GM12878 (cell line): ENCODE results near the gene BNC2. TPM values are rescaled to one million over a fixed set of nuclear protein-coding genes. Genes with fewer than 3 reads are reported as not detected.
A peak's percentile ranks its signal among the peaks of the same experiment; 100 is the strongest.

Experiments
- ATAC-seq: fragments of 200-7000 bp; cut with Tn5 transposase; 3 replicates; pipeline ENCODE4 v1.9.1; 2020; ENCODE audit warnings: mild to moderate bottlenecking, moderate library complexity
- BruUV-seq: library from RNA; stranded (reverse); fragments of 400-500 nt; replicated peaks from 2 replicates; lab custom pipeline; 2021; lab: Mats Ljungman, UMichigan
- CTCF ChIA-PET: fragments of 300-600 bp; sonication (Branson Sonifier 250); formaldehyde crosslinking; extraction: SDS; loops from one replicate; lab custom pipeline; 2021; ENCODE audit warnings: inconsistent platforms; lab: Yijun Ruan, JAX
- POLR2A ChIA-PET: fragments of 350-600 bp; formaldehyde crosslinking; extraction: SDS; loops from one replicate; lab custom pipeline; 2021; ENCODE audit warnings: inconsistent platforms; lab: Charles Lee
- RAD21 ChIA-PET: fragments of 300-600 bp; sonication (Branson Sonifier 250); formaldehyde crosslinking; loops from one replicate; lab custom pipeline; 2023; ENCODE audit warnings: antibody characterized with exemption; ENCODE audit not compliant: unreplicated experiment; lab: Charles Lee
- SMC1A ChIA-PET: fragments of 300-600 bp; sonication (Branson Sonifier 250); formaldehyde crosslinking; loops from one replicate; lab custom pipeline; 2023; ENCODE audit not compliant: unreplicated experiment, uncharacterized antibody; lab: Charles Lee
- DNase-seq: peaks from one replicate; pipeline ENCODE4 v3.0.0-alpha.2; 2011; ENCODE audit warnings: low read depth, low spot score
- FAIRE-seq: peaks from 3 replicates; lab custom pipeline; 2011; peaks lifted over from hg19 to GRCh38; lab: Jason Lieb, UNC
- H2AFZ ChIP-seq: 2 replicates; pipeline ENCODE4 v1.6.0; 2011; ENCODE audit warnings: low read depth, low read length, control low read depth; ENCODE audit not compliant: control insufficient read depth
- H3K27ac ChIP-seq: 2 replicates; pipeline ENCODE4 v1.5.1; 2011; ENCODE audit warnings: control low read depth; ENCODE audit not compliant: control insufficient read depth, insufficient read depth
- H3K27me3 ChIP-seq, 2 experiments: replicated peaks in 1 of 2; 2 replicates each; pipeline versions ENCODE4 v1.6.0 to v1.6.1; 2011; ENCODE audit warnings: low read length in 1 of 2; ENCODE audit not compliant: control insufficient read depth in 2 of 2, insufficient read depth in 2 of 2
- H3K36me3 ChIP-seq, 2 experiments: 2 replicates each; pipeline ENCODE4 v1.5.1; 2011; ENCODE audit warnings: low read length in 1 of 2; ENCODE audit not compliant: control insufficient read depth in 2 of 2, insufficient read depth in 2 of 2
- H3K4me1 ChIP-seq: 2 replicates; pipeline ENCODE4 v1.6.1; 2011; ENCODE audit warnings: mild to moderate bottlenecking, low read length, moderate library complexity, mixed read lengths; ENCODE audit not compliant: control insufficient read depth, insufficient read depth
- H3K4me2 ChIP-seq: 2 replicates; pipeline ENCODE4 v1.6.0; 2011; ENCODE audit warnings: control low read depth; ENCODE audit not compliant: control insufficient read depth, insufficient read depth
- H3K4me3 ChIP-seq: fragments of 200-600 bp; sonication (generic); 2 replicates; pipeline ENCODE4 v1.5.1; 2016
- H3K79me2 ChIP-seq: 2 replicates; pipeline ENCODE4 v1.6.0; 2011; ENCODE audit warnings: low read length; ENCODE audit not compliant: control insufficient read depth, insufficient read depth
- H3K9ac ChIP-seq: 2 replicates; pipeline ENCODE4 v1.8.0; 2011; ENCODE audit warnings: low read length, control low read depth, mixed read lengths; ENCODE audit not compliant: control insufficient read depth, insufficient read depth
- H3K9me3 ChIP-seq: replicated peaks from 3 replicates; pipeline ENCODE4 v1.5.1; 2011; ENCODE audit warnings: mild to moderate bottlenecking, low read length; ENCODE audit not compliant: control insufficient read depth, insufficient read depth
- H4K20me1 ChIP-seq: 2 replicates; pipeline ENCODE4 v1.6.0; 2011; ENCODE audit not compliant: control insufficient read depth, insufficient read depth
- CBX5 ChIP-seq: sonication (generic); IDR thresholded peaks from 2 replicates; pipeline ENCODE4 v1.6.1; 2016; ENCODE audit warnings: low read depth, moderate library complexity, mild to moderate bottlenecking, inconsistent platforms
- SREBF1 ChIP-seq: IDR thresholded peaks from 2 replicates; pipeline ENCODE4 v1.6.1; 2012; ENCODE audit warnings: mild to moderate bottlenecking, low read length
- WGBS: methylation state at CpG from one replicate; pipeline ENCODE4 v1.1.6; 2016; ENCODE audit warnings: low lambda C conversion rate; ENCODE audit not compliant: insufficient replicate concordance, insufficient coverage; ENCODE audit errors: missing lambda C conversion rate; 5-methylcytosine and 5-hydroxymethylcytosine counted together
- in situ Hi-C: fragments of 300-500 bp; cut with MboI; formaldehyde crosslinking; loops from 9 replicates; pipeline ENCODE4 v1.14.3; 2018; ENCODE audit warnings: mixed read lengths
- intact Hi-C: fragments of 100-400 bp; cut with micrococcal nuclease; formaldehyde crosslinking; loops from one replicate; pipeline ENCODE4 v1.14.2; 2022; ENCODE audit not compliant: unreplicated experiment
- polyA plus RNA-seq, 11 experiments: library from polyadenylated mRNA; depleted of rRNA in 4 of 11; unstranded in 6 of 11; stranded (reverse) in 5 of 11; fragments of >200 nt; fragmentation: Nextera tagmentation in 4 of 11; fragmentation: Illumina TruSeq in 1 of 11; extraction: Ambion mirVana in 4 of 11; extraction: Trizol in 1 of 11; gene quantifications; 1 replicate in 1 of 11; 2 replicates in 10 of 11; pipeline versions ENCODE4 v1.2.1 to v1.2.3, GENCODE V29; 2011 to 2016; ENCODE audit warnings: inconsistent platforms in 2 of 11, missing spikeins in 2 of 11, low read depth in 1 of 11
- total RNA-seq, 4 experiments: library from RNA; depleted of rRNA in 3 of 4; stranded (reverse); fragments of >200 nt in 3 of 4; fragmentation: Illumina TruSeq in 1 of 4; extraction: Trizol in 1 of 4; gene quantifications; 2 replicates each; pipeline versions ENCODE4 v1.2.1 to v1.2.3, GENCODE V29; 2013 to 2021
- TF ChIP-seq, protein P1 (sequence below): fragments of 150-350 bp; IDR thresholded peaks from 2 replicates; pipeline ENCODE4 v1.6.1; 2014; ENCODE audit warnings: mild to moderate bottlenecking, low read depth, low read length
- TF ChIP-seq, protein P2 (sequence below): IDR thresholded peaks from 2 replicates; pipeline ENCODE4 v1.6.1; 2011; ENCODE audit warnings: borderline replicate concordance, low read depth, mild to moderate bottlenecking, moderate library complexity, mixed read lengths, low read length; ENCODE audit not compliant: insufficient read depth; ENCODE audit errors: extremely low read length

Gene BNC2
- total and polyA plus RNA-seq, 10 of the 15 experiments (the other 5 are each of a cell fraction or from before 2014, with no cell fraction given), result 0.05 to 14.5 (median 0.26) TPM

DNA sequence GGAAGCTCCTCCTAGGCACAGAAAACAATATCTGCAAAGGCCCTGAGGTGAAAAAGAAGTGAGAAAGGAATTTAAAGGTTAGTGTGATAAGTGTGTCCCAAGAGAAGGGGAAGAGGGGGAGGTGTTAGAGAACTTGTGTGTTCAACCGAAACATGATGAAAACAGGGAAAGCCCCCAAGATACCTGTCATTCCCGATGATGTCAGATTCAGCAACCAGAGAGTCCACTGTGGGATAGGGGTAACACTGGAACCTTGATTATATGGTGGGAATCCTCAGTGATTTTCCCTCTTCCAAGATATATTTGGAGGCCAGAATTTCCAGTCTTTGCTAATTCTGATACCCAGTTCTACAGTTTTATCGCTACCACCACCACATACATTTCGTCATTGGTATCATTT is 15.5 kb upstream of the BNC2 start:
- ATAC-seq (no peak), DNase-seq (no peak), FAIRE-seq (no peak)
- ChIA-PET CTCF (no interaction called here), POLR2A (interaction anchor here (0.6 kb wide), 2 partner anchors 151 to 157 kb away, joined by 6 read pairs; no protein-coding TSS in a partner anchor), RAD21 (no interaction called here), SMC1A (no interaction called here)
- intact Hi-C loops, result no loop called here
- Histone ChIP-seq H3K36me3 (no peaks in the 10 kb centered on the region), H3K27me3 (no peaks in the 10 kb centered on the region), H3K4me1 (no peaks in the 10 kb centered on the region), H3K27ac (no peak overlapping the region), H3K9ac (no peak overlapping the region), H3K4me2 (no peak overlapping the region), H3K4me3 (no peak overlapping the region), H4K20me1 (no peaks in the 10 kb centered on the region), H3K79me2 (no peaks in the 10 kb centered on the region), H2AFZ (no peak overlapping the region), H3K9me3 (no peaks in the 10 kb centered on the region)
- in situ Hi-C loops, result no loop called here
- WGBS, result 26% methylated on average over 4 of the region's 4 CpGs
- TF ChIP-seq CBX5, result no peak
- TF ChIP-seq, protein P1, sequence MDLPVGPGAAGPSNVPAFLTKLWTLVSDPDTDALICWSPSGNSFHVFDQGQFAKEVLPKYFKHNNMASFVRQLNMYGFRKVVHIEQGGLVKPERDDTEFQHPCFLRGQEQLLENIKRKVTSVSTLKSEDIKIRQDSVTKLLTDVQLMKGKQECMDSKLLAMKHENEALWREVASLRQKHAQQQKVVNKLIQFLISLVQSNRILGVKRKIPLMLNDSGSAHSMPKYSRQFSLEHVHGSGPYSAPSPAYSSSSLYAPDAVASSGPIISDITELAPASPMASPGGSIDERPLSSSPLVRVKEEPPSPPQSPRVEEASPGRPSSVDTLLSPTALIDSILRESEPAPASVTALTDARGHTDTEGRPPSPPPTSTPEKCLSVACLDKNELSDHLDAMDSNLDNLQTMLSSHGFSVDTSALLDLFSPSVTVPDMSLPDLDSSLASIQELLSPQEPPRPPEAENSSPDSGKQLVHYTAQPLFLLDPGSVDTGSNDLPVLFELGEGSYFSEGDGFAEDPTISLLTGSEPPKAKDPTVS, result no peak
- TF ChIP-seq, protein P2, sequence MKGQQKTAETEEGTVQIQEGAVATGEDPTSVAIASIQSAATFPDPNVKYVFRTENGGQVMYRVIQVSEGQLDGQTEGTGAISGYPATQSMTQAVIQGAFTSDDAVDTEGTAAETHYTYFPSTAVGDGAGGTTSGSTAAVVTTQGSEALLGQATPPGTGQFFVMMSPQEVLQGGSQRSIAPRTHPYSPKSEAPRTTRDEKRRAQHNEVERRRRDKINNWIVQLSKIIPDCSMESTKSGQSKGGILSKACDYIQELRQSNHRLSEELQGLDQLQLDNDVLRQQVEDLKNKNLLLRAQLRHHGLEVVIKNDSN, result no peak
- no TSS peak for BruUV-seq

DNA sequence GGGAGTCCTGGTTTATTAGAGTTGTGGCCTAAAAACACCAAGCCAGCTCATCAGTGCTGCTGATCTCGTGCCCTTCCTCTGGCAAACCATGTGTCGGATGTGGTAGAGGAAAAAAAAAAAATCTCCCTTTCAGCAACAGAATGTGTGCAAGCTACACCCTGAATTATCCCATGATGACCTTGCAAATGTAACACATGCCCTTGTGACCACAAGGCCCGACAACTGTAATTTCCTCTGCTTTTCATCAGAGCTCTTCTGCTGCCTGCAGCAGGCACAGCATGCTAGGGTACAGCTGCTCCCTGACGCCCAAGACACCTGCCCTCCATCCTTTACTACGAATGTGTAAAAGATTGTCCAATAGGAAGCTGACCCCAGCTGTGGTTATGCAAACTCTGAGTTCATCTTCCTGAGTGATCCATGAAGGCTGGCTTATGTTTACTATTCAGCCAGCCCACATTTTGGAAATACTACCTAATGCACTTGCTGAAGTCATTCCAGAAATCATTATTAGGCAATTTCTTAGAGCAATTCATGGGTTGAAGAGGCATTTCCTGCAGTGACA is 14.6 kb upstream of the BNC2 start:
- Histone ChIP-seq H4K20me1 (no peaks in the 10 kb centered on the region), H3K27me3 (no peaks in the 10 kb centered on the region), H2AFZ (no peak overlapping the region), H3K79me2 (no peaks in the 10 kb centered on the region), H3K4me2 (no peak overlapping the region), H3K36me3 (no peaks in the 10 kb centered on the region), H3K9ac (no peak overlapping the region), H3K9me3 (no peaks in the 10 kb centered on the region), H3K4me3 (no peak overlapping the region), H3K4me1 (no peaks in the 10 kb centered on the region), H3K27ac (no peak overlapping the region)
- ChIA-PET SMC1A (interaction anchor here (0.5 kb wide), 1 partner anchor 1031 kb away, joined by 3 read pairs; no protein-coding TSS in a partner anchor), RAD21 (no interaction called here), POLR2A (interaction anchor here (0.6 kb wide), 1 partner anchor 158 kb away, joined by 6 read pairs; no protein-coding TSS in a partner anchor), CTCF (no interaction called here)
- in situ Hi-C loops, result no loop called here
- 0% methylated on average over 5 of the region's 5 CpGs for WGBS
- DNase-seq, result no peak
- no peak for FAIRE-seq
- ATAC-seq, result peak; percentile 76
- BruUV-seq, result no TSS peak
- intact Hi-C loops, result no loop called here
- TF ChIP-seq, protein P1, result no peak
- no peak for TF ChIP-seq SREBF1
